ENCODE measurements around the gene NFYC.

- no peak for TF ChIP-seq ZBTB7A (tag by site-specific recombination; IDR thresholded peaks at IDR 0.05; ENCODE audit: low read depth)
- TF ChIP-seq ZSCAN23 (tag by site-specific recombination; IDR thresholded peaks at IDR 0.05): no peak
- TF ChIP-seq CTCF (tag by site-specific recombination; IDR thresholded peaks at IDR 0.05): peak; percentile 82; the same call in 1 of the 2 replicates
- TF ChIP-seq MEIS1 (CRISPR knock-in tag; IDR thresholded peaks at IDR 0.05; ENCODE audit: borderline replicate concordance): no peak
- no peak for TF ChIP-seq ZNF274 (IDR thresholded peaks at IDR 0.05; ENCODE audit: low read length)
- TF ChIP-seq ZNF274 (tag by site-specific recombination; IDR thresholded peaks at IDR 0.05; ENCODE audit: borderline replicate concordance): no peak
- no peak for TF ChIP-seq ZXDB (tag by site-specific recombination; IDR thresholded peaks at IDR 0.05)
- TF ChIP-seq PATZ1 (tag by site-specific recombination; IDR thresholded peaks at IDR 0.05): peak; percentile 60; the same call in 1 of the 2 replicates
- no peak for TF ChIP-seq ZNF623 (tag by site-specific recombination; IDR thresholded peaks at IDR 0.05)
These were observed 26.0 kb upstream of the NFYC start, which contains the start of gene RIMS3 for GRCh38 chr1:40665335-40666171.

Data from HEK293 (cell line).